BLaER1 (cell line): ENCODE measurements around the gene SECISBP2L.
"Not testable (repeated sequence)": the region's sequence is repeated elsewhere in the genome, so short reads cannot be mapped to it uniquely, and the experiment has no call there.

ENCODE experiments used
- H3K27ac ChIP-seq: shearing (Covaris generic); formaldehyde crosslinking; 2 replicates; pipeline ENCODE4 v1.8.1; 2022
- H3K27me3 ChIP-seq: shearing (Covaris generic); formaldehyde crosslinking; 2 replicates; pipeline ENCODE4 v1.8.1; 2022
- H3K36me3 ChIP-seq: shearing (Covaris generic); formaldehyde crosslinking; 2 replicates; pipeline ENCODE4 v1.8.1; 2022
- H3K4me1 ChIP-seq: shearing (Covaris generic); formaldehyde crosslinking; 2 replicates; pipeline ENCODE4 v1.8.1; 2022
- H3K4me2 ChIP-seq: shearing (Covaris generic); formaldehyde crosslinking; 2 replicates; pipeline ENCODE4 v1.8.1; 2022
- H3K4me3 ChIP-seq: shearing (Covaris generic); formaldehyde crosslinking; 2 replicates; pipeline ENCODE4 v1.8.1; 2022
- H3K9ac ChIP-seq: shearing (Covaris generic); formaldehyde crosslinking; 2 replicates; pipeline ENCODE4 v1.8.1; 2022
- H3K9me3 ChIP-seq: shearing (Covaris generic); formaldehyde crosslinking; 2 replicates; pipeline ENCODE4 v1.8.1; 2022
- H4K20me1 ChIP-seq: shearing (Covaris generic); formaldehyde crosslinking; 2 replicates; pipeline ENCODE4 v1.8.1; 2022
- Cebpa-rat ChIP-seq: shearing (Covaris generic); IDR thresholded peaks from 2 replicates; pipeline ENCODE4 v1.8.1; 2022

The SECISBP2L gene

GRCh38 chr15:48984021-48984710, 62.1 kb downstream of the SECISBP2L start:
- Histone ChIP-seq H3K4me1 (no peaks in the 10 kb centered on the region), H3K9me3 (no peaks in the 10 kb centered on the region), H3K4me2 (no peak overlapping the region), H3K27ac (no peak overlapping the region), H3K36me3 (peaks cover 7% of the 10 kb centered on the region), H3K4me3 (no peak overlapping the region), H3K9ac (no peak overlapping the region), H4K20me1 (no peaks in the 10 kb centered on the region), H3K27me3 (no peaks in the 10 kb centered on the region)
- no peak for TF ChIP-seq Cebpa-rat

DNA sequence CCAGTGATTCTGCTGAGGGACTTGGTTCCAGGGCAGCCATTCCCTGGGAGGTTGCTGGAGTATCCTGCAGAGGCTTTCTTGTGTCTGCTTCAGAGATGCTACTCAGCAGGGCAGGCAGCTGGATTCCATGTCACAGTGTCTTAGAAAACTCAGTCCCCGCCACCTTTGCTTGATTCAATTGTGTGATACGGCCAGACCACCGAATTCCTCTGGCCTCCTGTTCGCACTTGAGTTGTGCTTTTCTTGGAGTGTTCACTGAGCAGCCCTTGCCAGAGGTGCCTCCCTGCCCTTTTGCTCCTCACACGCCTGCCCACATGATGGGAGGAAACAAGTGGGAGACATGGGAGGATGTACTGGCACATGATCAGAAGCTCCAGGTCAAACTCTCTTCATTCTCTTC, 62.9 kb downstream of the SECISBP2L start:
- Histone ChIP-seq H3K4me2 (no peak overlapping the region), H3K9ac (no peak overlapping the region), H3K9me3 (no peaks in the 10 kb centered on the region), H3K36me3 (peaks cover 5% of the 10 kb centered on the region), H3K27me3 (no peaks in the 10 kb centered on the region), H3K4me1 (0 out of 2 replicates have a peak, but pooled peaks cover 5% of the 10 kb centered on the region), H4K20me1 (no peaks in the 10 kb centered on the region), H3K27ac (no peak overlapping the region), H3K4me3 (no peak overlapping the region)
- TF ChIP-seq Cebpa-rat: no peak

- Histone ChIP-seq H3K36me3 (no peaks in the 10 kb centered on the region), H3K27ac (no peak overlapping the region), H4K20me1 (no peaks in the 10 kb centered on the region), H3K4me2 (no peak overlapping the region), H3K4me1 (0 out of 2 replicates have a peak, but pooled peaks cover 5% of the 10 kb centered on the region), H3K4me3 (no peak overlapping the region), H3K9me3 (no peaks in the 10 kb centered on the region), H3K9ac (no peak overlapping the region), H3K27me3 (no peaks in the 10 kb centered on the region)
- TF ChIP-seq Cebpa-rat: no peak
Measured at GRCh38 chr15:48981941-48982340, 64.3 kb downstream of the SECISBP2L start.

GRCh38 chr15:48978638-48979037, 67.6 kb downstream of the SECISBP2L start:
- H3K36me3 ChIP-seq: no peaks in the 10 kb centered on the region
- H3K9ac ChIP-seq: no peak overlapping the region
- no peak overlapping the region for H3K27ac ChIP-seq
- H3K27me3 ChIP-seq: peaks cover 13% of the 10 kb centered on the region
- TF ChIP-seq Cebpa-rat: no peak
- peaks cover 10% of the 10 kb centered on the region for H3K4me1 ChIP-seq
- no peaks in the 10 kb centered on the region for H3K9me3 ChIP-seq
- no peak overlapping the region for H3K4me2 ChIP-seq
- no peak overlapping the region for H3K4me3 ChIP-seq
- H4K20me1 ChIP-seq: no peaks in the 10 kb centered on the region

- peaks cover 13% of the 10 kb centered on the region for H3K27me3 ChIP-seq
- no peaks in the 10 kb centered on the region for H4K20me1 ChIP-seq
- H3K27ac ChIP-seq: no peak overlapping the region
- H3K36me3 ChIP-seq: no peaks in the 10 kb centered on the region
- H3K9me3 ChIP-seq: no peaks in the 10 kb centered on the region
- peak overlapping the region; percentile 60 for H3K4me3 ChIP-seq
- H3K4me1 ChIP-seq: peaks cover 10% of the 10 kb centered on the region
- TF ChIP-seq Cebpa-rat: no peak
- H3K4me2 ChIP-seq: peak overlapping the region; percentile 79; the same call in 1 of the 2 replicates
- no peak overlapping the region for H3K9ac ChIP-seq
Measured at GRCh38 chr15:48976444-48977088, 69.7 kb downstream of the SECISBP2L start.

GRCh38 chr15:48975472-48976419, 70.5 kb downstream of the SECISBP2L start:
- no peaks in the 10 kb centered on the region for H4K20me1 ChIP-seq
- no peak overlapping the region for H3K27ac ChIP-seq
- peak overlapping the region; percentile 56; the same call in 1 of the 2 replicates for H3K9ac ChIP-seq
- H3K4me3 ChIP-seq: peak overlapping the region; percentile 60
- H3K9me3 ChIP-seq: no peaks in the 10 kb centered on the region
- peaks cover 10% of the 10 kb centered on the region for H3K4me1 ChIP-seq
- TF ChIP-seq Cebpa-rat: no peak
- peak overlapping the region; percentile 79 for H3K4me2 ChIP-seq
- H3K27me3 ChIP-seq: peaks cover 13% of the 10 kb centered on the region
- H3K36me3 ChIP-seq: no peaks in the 10 kb centered on the region

- no peak overlapping the region for H3K27ac ChIP-seq
- H3K4me3 ChIP-seq: no peak overlapping the region
- no peaks in the 10 kb centered on the region for H3K36me3 ChIP-seq
- no peak for TF ChIP-seq Cebpa-rat
- H4K20me1 ChIP-seq: no peaks in the 10 kb centered on the region
- H3K9me3 ChIP-seq: no peaks in the 10 kb centered on the region
- no peak overlapping the region for H3K9ac ChIP-seq
- no peak overlapping the region for H3K4me2 ChIP-seq
- H3K27me3 ChIP-seq: peaks cover 13% of the 10 kb centered on the region
- peaks cover 10% of the 10 kb centered on the region for H3K4me1 ChIP-seq
Measured at GRCh38 chr15:48974882-48975281, 71.4 kb downstream of the SECISBP2L start.

- no peak for TF ChIP-seq Cebpa-rat
- no peak overlapping the region for H3K4me3 ChIP-seq
- peaks cover 13% of the 10 kb centered on the region for H3K27me3 ChIP-seq
- H3K9me3 ChIP-seq: no peaks in the 10 kb centered on the region
- H3K36me3 ChIP-seq: no peaks in the 10 kb centered on the region
- H3K4me2 ChIP-seq: no peak overlapping the region
- H3K4me1 ChIP-seq: peaks cover 4% of the 10 kb centered on the region
- H3K9ac ChIP-seq: no peak overlapping the region
- H3K27ac ChIP-seq: no peak overlapping the region
- H4K20me1 ChIP-seq: no peaks in the 10 kb centered on the region
Measured at GRCh38 chr15:48972750-48973503, 73.3 kb downstream of the SECISBP2L start.

- H3K4me2 ChIP-seq, H3K27me3 ChIP-seq, H3K4me3 ChIP-seq, H4K20me1 ChIP-seq, H3K9ac ChIP-seq, H3K36me3 ChIP-seq, H3K9me3 ChIP-seq, H3K27ac ChIP-seq: not testable (repeated sequence)
- peaks cover 11% of the 10 kb centered on the region for H3K4me1 ChIP-seq
Measured at GRCh38 chr15:48970926-48971325, 75.3 kb downstream of the SECISBP2L start.
